GM21515 (cell line): ENCODE data around the gene NUBP2.
A peak's percentile ranks its signal among the peaks of the same experiment; 100 is the strongest.

Experiments
- ATAC-seq: cut with Tn5 transposase; IDR thresholded peaks from one replicate; pipeline ENCODE4 v1.9.1; 2021; ENCODE audit not compliant: unreplicated experiment

The NUBP2 gene, protein sequence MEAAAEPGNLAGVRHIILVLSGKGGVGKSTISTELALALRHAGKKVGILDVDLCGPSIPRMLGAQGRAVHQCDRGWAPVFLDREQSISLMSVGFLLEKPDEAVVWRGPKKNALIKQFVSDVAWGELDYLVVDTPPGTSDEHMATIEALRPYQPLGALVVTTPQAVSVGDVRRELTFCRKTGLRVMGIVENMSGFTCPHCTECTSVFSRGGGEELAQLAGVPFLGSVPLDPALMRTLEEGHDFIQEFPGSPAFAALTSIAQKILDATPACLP

DNA sequence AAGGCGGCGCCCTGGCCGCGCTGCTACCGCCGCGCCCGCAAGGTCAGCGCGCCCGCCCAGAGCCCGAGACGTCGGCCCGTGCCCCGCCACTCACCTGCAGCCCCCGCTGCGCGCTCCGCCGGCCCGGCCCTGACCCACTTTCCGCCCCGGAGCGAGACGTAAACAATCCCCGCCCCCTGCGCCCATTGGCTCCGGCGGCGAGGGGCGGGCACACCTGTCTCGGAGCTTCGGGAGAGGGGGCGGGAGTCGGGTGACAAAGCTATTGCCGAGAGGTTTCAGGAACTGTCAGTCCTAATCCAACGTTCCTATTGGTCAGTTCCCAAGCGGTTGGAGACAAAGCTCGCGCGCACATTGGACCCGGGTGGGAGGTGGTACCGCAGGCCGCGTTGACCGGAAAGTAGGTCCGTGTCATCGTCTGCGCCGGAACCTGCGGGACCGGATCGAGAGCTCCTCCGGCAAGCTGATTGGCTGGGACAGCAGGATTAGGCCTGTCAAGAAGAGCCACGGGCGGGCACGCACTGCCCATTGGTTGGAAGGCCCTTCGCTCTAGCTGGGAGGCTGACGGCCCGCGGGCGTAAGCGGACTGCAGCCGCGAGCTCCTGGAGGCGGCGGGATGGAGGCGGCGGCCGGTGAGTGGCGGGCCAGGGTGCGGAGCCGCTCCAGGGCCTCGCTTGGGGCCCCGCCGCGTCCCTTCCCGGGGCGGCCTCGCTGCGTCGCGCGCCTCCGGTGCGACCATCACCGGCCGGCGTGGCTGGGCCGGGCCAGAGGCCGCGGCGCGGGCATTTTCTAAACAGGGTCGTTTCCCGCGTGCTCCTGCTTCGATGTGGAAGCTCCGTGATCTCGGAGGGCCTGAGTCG, at the start of gene NUBP2, which contains the start of gene SPSB3:
TSS of gene NUBP2 (plus strand) at position 553 of the 857 bp plus-strand sequence. CDS start at position 614, 61 bp downstream.
TSS of gene SPSB3 (minus strand) at position 164 of the 857 bp plus-strand sequence. CDS start 1,088 bp downstream, outside the sequence.
- ATAC-seq = peak; percentile 81

DNA sequence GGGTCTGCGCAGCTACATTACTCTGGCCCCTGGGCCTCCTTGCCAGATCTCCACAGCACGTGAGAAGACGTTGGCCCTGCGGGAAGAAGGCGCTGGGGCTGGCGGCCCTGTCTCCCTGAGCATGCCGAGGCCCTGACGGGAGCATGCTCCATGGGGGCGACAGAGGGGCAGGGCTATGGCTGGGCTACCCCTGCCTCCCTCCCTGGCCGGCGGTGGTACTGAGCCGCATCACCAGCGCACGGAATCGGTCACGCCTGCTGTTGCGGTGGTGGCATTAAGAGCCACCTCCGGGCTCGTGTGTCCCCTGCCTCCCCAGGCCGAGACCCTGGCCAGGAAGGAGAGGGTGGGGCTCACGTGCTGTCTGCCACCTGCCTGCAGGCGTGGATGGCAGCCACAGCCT, 48.6 kb upstream of the NUBP2 start:
- ATAC-seq = no peak

- ATAC-seq = no peak
Measured at GRCh38 chr16:1734816-1735215, 47.9 kb upstream of the NUBP2 start.

GRCh38 chr16:1740234-1740633, 42.5 kb upstream of the NUBP2 start:
- no peak for ATAC-seq

DNA sequence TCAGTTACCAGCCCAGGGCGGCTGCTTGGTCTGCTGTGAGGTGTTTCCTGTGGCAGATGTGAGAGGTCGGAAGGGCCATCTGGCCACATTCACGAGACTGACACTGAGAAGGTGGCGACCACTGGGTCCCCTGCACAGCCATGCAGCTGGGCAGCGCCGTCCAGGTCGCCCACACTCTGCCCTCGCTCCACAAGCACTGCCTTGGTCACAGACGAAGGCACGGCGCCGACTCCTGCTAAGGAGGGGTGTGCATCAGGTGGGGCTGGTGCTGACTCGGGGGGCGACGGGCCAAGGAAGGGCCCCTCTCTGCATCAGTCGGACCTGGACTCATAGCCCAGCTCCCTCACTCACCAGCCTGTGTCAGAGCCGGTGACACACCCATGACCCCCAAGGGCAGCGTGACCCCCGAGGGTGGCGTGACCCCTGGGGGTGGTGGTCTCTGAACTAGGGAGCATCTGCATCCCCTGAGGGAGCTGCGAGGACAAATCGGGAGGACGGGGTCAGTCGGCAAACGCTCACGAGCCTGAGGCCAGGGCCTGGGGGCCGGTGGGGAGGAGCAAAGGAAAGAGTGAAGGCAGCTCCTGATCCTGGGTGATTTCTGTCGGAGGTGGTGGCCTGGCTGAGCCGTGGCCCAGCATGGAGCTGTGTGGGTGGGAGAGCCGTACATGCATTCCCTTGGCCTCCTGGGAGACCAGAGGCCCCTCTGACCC, 41.8 kb upstream of the NUBP2 start:
- no peak for ATAC-seq

GRCh38 chr16:1741553-1742165, 41.1 kb upstream of the NUBP2 start:
- no peak for ATAC-seq

DNA sequence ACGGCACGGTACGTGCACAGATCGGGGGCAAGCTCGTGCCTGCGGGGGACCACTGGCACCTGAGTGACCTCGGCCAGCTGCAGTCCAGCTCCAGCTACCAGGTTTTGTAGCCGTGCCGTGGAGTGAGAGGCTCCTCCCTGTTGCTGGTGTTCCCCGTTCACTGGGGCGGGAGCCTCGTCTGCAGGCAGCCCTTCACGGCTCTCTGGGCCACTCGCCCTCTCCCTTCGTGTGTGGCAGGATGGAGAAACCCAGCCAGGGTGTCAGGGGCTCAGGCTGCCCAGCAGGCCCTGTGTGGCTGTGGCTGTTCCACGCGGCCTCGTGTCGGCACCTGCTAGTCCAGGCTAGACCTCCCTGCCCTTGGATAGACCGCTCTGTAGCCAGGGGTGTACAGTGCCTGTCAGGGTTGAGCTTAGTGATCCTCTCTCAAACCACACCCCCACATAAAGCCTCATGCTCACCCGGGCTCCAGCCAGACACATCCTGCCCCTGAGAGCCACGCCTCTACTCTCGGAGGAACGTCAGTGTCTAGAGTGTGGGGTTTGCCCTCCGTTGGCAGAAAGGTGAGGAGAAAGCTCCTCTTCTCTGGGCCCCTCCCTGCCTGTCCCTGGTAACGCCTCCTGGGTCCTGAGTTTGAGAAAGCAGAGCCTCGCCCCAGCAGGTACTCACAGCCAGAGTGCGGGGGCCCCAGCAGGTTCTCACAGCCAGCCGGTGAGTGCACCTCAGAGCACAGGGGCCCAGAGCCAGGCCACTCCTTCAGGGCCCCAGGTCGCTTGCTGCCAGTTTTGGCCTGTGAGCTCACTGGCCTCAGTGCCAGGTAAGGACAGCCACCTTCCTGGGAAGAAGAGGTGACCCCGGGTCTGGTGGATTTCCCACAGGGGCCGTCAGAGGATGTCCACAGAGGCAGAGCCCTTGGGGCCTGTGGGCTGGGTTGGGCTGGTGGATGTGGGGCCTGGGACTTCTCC, 39.1 kb upstream of the NUBP2 start:
- ATAC-seq = no peak

GRCh38 chr16:1744338-1744840, 38.4 kb upstream of the NUBP2 start:
- ATAC-seq = no peak

- ATAC-seq = no peak
Measured at GRCh38 chr16:1745181-1745899, 37.4 kb upstream of the NUBP2 start.

- no peak for ATAC-seq
Measured at GRCh38 chr16:1745900-1746692, 36.7 kb upstream of the NUBP2 start.

GRCh38 chr16:1746693-1747195, 36.0 kb upstream of the NUBP2 start:
- no peak for ATAC-seq

DNA sequence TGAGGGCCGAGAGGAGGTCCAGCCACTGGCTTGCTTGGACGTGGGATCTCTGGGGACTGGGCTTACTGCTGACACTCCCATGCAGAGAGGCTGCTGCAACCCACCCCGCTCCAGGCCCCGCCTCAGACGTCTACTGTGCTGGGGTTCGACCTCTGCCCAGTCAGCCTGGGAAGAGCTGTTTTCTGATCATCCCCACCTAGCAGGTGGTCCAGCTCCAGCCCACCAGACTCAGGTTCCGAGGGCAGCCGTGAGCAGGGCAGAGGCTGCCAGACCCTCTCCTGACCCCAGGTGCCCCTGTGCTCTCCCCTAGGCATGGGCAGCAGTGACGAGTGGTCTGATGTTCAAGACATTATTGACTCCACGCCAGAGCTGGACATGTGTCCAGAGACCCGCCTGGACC, 34.8 kb upstream of the NUBP2 start:
- ATAC-seq = no peak

- ATAC-seq = no peak
Measured at GRCh38 chr16:1749152-1750117, 33.3 kb upstream of the NUBP2 start.

DNA sequence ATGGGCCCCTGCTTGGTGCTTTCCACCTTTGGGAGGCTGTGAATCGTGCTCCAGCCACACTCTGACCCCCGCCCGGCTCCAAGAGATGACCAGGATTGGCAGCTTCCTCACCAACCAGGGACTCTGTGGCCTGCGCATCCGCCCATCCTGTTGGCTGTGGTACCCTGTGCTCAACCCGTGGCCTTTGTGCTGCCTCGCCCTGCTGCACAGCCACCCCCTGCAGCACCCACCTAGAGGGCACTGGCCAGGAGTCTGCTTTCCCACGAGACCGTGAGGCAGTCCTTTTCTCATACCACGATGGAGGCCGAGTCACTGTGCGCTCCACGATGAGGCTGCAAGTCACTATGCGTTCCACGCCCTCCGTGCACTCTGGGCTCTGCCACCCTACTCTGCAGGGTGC, 30.8 kb upstream of the NUBP2 start:
- no peak for ATAC-seq

DNA sequence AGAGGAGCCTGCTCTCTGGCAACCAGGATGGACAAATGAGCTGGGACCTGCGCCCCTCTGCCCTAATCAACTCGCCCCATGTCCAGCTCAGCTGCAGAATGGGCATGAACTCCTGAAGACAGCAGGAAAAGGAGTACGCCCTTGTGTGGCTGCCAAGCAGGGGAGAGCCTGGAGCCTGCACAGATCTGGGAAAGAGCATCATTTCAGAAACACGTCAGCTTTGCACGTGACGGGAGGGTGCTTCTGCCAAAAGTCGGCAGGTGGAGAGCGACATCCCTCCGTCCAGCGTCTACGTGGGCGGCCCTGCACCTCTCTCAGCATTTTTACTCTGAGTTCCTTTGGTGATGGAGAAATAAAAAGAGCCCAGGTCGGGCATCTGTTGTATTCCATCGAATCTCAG, 29.9 kb upstream of the NUBP2 start:
- ATAC-seq = no peak

DNA sequence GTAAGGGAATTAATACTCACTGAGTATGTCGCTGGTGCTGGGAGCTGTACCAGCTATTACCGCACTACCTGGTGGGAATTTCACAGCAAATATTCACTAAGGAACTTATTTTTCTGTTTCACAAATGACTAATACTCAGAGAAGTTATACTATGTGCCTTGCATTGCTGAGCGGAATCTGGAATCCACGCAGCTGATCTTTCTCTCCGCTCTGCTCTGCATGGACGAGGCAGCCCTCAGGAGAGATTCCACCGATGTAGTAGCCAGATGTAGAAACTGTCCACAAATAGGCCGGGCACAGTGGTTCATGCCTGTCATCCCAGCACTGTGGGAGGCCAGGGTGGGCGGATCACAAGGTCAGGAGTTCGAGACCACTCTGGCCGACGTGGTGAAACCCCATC, 28.6 kb upstream of the NUBP2 start:
- ATAC-seq = no peak
